NAMALWA (cell line): ENCODE data around the gene DUSP8.

Experiments used
- DNase-seq: peaks from one replicate; pipeline ENCODE4 v3.0.0-alpha.2; 2015; ENCODE audit warnings: low spot score

The DUSP8 gene

DNA sequence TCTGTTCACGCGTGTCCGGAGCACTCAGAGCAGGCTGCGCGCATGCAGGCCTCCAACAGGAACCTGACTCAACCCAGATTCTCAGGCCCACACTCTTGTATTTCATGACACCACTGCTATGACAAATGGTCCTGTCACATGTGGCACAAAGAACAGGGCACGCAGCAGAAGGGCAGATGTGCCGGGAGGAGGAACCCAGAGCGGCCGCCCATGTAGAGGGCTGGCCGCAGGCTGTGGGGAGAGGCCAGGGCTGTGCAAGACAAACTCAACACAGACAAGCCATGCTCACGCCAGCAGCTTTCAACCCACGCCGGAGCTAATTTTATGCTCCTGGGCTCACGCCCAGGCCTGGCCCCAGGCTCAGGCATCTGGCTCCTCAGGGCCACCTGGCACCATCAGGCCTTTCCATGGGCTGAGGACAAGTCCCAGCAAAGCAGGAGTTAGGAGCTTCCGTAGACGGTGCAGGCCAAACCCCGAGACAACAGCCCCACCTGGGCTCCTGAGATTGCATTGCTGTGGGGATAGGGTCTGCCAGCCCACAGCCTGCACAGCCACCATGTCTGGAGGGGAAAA, 40.0 kb downstream of the DUSP8 start:
- no peak for DNase-seq

DNA sequence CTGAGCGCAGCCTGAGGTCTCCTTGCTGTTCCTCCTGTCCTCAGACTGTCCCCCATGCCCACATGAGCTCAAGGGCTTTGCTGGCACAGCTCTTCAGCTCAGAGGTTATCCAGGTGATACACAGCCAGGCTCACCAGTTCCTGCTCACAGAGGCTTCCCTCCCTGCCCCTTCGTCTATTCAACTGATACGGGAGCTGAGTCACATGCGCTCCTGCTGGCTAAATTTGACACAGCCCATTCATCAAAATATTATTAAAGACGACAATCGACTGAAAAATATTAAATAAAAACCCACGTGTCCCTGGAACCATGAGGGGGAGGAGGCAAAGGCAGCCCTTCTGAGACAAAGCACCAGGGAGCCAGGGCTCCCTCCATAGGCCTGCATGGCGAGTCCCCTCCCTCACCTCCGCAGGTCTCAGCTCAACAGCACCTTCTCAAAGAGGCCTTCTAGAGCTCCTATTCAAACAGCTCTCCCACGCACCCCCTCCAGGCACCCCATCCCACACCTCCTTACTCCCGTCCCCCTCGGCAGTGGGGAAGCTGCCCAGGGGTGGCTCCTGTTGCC, 40.5 kb downstream of the DUSP8 start:
- DNase-seq: no peak

DNA sequence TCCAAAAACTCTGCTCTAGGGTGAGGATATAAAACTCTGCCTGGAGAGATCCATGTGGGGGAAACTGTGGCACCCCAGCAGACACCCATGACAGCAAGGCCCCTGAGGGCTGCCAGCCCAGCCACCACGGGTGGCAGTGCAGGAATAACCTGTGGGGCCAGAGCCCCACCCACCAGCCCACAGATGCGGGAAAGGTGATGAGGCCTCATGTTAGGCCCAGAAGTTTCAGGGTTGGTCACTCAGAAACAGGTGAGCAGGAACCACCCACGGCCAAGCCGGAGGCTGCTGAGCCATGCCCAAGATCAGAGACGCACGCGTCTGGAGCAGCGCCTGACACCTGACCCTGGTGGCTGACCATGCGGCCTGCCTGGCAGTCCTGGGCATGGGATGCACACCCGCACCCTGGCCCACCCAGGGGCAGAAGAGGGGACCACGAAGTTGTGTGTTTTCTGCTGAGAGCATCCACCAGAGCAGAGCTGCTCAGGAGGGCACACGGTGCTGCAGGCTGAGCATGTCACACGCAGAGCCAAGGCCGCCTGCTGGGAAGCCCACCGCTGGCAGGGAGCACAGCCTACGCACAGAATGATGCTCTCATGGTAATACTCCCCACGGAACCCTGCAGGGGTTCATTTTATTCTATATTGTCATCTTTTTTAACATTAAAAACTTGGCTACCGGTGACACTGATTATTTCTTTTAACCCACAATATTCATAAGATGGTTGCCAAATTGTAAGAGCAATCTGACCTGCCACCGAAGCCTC, 41.2 kb downstream of the DUSP8 start:
- DNase-seq: no peak

DNA sequence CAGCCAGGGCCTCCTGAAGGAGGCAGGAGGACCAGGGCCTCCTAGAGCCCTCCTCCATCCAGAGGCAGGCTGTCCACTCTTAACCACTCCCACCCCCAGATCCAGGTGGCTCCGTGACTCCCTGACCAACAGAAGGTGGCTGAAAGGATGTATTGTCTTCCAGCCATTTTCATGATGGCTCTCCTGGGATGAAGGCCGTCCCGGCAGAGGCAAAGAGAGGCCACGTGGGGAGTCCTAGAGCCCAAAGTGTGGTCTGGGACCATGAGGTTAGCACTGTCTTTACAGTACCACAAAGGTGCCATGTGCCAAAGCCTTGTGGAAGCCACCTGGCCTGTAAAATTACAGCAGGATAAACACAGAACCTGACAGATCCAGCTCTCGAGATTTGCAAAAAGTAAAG, 42.3 kb downstream of the DUSP8 start:
- DNase-seq: no peak

DNA sequence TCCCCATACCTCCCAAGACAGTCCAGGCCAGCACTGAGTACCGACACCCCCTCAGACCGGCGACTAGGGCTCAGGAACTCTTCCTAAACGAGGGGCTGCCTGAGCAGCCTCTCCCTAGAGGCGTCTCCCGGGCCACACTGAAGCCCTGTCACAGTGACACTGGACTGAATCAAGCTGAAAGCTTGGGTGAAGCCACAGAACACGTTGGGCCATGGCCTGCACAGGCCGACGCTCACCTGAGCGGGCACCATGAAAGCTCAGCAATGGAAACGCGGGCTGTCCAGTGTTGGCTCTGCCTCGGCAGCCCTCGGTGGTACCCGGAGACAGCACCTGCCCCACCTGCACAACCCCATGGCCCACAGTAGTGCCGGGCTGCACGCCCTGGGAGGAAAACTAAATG, 42.8 kb downstream of the DUSP8 start:
- DNase-seq: no peak

DNA sequence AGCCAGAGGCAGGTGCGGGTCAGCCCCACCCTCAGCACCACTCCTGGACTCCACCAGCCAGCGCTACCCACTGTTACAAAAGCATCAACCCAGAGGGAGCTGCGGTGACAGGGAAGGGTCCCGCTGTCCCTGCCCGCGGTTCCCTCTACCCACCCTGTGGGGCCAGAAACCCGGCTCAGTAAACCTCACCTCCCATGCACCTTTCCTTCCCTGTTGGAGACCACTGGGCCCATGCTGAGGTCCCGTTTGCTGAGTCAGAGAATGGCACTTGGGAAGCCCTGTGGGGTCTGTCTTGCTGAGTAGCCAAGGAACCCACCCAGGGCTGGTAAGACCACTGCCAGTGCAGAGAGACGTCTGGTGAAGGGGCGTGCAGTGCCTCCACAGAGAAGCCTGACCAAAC, 43.4 kb downstream of the DUSP8 start:
- no peak for DNase-seq

DNA sequence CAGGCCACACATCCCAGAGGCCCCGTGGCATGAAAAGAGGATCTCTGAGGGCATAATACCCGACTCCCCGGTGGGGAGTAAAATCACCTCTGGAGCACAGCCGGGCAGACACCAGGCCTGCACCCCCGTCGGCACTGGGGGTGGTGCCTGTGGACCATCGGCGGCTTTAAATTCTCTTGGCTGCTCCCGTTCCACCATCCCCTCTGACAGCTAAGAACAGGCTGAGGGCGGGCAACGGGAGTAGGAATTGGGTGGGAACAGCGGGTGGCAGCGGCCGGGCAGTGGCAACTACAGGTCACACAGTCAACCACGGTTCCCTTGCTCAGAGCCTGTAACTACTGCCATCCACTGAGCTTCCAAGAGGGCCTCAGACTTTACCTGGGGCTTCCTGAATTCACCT, 45.3 kb downstream of the DUSP8 start:
- no peak for DNase-seq

DNA sequence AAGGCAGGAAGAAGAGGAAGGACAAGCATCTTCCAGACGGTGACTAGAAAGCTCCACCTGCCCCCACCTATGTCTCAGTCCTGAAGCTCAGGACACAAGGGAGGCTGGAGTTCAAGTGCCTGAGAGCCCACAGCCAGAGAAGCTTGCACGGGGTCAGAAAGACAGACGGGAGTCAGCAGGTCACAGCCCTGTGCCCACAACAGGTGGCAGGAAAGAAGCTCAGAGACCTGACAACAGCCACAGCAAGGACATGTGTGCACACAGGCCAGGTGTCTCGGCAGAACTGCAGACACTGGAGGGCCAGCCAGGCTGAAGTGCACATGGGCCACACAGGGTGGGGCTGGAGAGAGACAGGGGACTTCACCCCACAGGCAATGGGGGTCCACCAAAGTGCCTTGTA, 48.3 kb downstream of the DUSP8 start:
- DNase-seq: peak; percentile 80

DNA sequence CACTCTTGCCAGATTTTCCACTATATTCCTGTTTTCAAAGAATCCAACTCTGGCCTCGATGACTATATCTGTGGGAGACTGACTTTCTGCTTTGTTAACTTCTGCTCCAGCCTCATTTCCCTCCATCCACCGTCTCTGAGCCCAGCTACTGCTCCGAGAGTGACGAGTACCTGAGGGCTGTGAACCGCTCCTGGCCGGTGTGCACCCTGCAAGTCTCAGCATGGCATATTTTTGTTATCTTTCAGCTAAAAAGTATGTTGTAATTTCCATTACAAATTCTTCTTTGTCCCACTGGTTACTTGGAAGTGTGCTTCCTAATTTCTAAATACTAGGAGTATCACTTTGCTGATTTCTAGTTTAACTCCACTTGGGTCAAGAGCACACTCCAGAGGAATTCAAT, 49.0 kb downstream of the DUSP8 start:
- no peak for DNase-seq

DNA sequence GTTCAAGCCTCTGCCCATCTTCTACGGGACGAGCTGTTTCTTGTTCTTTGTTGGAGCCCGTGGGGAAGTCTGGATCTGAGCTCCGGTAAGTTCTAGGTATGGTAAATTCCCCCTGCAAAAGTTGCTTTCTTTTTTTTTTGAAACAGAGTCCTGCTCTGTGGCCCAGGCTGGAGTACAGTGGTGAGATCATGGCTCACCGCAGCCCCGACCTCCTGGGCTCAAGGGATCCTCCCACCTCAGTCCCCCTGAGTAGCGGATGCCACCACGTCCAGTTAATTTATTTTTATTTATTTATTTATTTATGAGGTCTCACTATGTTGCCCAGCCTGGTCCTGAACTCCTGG, 50.0 kb downstream of the DUSP8 start:
- no peak for DNase-seq

DNA sequence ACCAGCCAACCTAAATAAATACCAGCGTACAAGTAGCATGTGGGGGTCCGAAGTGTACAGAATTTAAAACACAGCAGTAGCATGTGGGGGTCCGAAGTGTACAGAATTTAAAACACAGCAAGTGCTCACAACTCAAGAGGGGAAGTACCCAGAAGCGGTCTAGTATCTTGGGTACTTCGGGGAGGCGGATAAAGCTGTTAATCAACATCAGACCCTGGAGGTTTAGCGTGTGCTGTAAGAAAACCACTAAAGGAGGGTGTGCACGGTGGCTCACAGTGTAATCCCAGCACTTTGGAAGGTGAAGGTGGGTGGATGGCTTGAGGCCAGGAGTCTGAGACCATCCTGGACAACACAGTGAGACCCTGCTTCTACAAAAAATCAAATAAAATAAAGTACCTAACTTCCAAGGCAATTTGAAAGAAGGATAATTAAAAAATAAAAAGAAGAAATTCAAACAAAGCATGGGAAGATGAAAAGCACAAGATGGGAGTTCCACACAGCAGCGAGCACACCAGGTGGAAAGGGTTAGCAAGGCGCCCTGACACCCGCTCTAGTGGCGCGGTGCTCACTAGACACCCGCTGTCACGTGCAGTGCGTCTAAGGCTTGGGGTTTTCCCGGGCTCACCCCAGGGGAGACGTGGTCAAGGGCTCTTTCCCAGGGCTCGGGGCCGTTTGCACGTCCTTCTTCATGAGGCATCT, 50.5 kb downstream of the DUSP8 start:
- peak; percentile 75 for DNase-seq

DNA sequence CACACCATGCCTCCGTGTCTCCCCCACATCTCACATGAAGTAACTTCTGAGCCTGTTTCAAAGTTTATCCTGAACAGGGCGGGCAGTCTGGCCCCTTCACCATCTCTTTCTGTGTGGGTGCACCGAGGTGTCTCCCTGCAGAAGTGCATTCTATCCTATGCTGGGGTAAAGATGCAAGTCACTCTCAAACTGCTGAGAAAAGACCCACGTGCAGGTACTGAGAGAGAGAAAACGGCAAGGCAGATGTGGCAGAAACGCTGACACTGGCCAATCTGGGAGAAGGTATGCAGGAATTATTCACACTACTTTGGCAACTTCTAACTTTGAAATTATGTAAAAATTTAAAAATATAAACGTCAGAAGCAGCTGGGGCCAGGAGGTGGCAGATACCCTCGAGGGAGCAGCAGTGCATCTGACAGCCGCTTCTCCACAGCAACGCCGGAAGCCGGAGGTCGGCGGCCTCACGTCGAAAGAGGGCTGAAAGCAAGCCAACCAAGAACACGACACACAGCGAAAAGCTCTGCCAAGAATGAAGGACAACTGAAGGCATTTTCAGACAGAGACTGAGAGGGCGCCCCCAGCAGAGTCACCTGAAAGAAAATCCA, 51.3 kb downstream of the DUSP8 start:
- DNase-seq: peak; percentile 63

DNA sequence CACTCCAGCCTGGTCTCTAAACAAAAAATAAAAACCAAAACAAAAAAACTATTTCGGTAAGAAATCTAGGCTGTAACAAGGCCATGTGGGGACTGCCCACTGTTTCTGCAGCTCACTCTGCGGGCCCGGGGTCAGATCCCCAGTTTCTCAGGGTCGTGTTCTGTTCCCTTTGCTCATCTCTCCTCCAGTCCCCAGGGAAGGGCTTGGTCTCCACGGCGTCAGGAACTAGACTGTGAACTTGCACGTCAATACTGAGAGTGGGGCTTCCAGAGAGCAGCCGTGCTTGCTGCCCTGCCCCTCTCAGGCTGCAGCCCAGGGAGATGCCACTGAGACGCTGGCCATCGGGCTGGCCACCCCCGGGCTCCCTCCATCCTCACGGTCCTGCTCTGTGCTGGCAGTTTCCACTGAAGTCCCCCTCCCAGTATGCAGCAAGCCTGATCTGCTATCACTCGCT, 51.8 kb downstream of the DUSP8 start:
- no peak for DNase-seq

DNA sequence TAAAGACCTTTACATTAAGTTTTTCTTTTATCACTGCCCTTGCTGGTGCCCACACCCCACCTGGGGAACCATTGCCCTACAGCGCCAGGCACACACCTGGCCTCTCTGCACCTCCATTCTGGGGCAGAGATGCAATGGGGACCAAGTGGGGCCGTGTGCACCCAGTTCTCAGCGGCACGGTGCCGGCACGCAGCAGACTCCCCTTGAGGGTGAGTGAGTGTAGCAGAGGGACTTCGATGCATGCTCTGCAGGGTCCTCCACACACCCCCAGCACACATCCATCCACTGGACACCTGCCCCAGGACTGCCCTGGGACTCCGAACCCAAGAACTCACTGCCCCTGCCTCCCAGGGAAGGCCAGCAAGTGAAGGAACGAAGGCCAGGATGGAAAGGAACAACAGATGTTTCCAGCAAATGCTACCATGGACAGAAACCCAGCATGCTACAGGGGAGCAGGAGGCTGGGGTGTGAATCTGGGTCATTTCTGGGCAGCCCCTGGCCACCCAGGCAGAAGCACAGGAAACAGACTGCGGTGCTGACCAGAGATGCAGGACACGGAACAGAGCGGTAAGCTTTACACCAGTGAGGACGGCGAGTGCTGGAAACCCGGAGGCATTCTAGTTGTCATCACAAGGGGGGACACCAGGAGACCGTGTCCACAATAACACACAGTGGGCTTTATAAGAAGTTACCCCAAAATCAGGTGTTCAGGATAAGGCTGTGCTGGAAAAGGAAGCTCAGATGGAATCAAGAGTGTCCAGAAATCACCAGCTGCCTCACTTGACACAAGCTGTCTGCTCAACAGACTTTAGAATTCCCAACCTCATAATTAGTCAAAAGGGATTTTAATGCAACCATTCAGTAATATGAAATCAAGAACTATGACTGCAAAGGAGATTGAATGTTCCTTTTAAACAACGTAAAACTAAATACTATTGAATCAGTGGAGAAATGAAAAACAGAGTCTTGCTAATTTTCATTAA, 52.8 kb downstream of the DUSP8 start:
- no peak for DNase-seq

DNA sequence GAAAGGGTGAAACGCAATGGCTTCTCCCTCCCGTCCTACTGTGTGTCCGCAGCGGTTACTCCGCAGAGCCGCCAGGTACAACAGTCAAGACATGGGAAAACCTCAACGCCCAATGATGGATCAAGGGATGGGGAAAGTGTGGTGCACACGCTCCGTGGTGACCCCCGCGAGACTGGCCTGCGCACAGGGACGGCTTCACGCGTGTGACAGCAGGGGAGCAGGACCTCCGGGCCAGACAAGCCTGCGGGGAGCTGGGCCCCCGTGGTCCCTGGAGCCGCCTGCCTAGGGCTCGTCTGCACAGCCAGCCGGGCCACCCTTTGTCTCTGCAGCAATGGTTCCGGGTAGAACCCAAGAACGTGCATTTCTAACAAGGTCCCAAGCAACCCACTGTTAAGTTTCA, 53.8 kb downstream of the DUSP8 start:
- DNase-seq: no peak

DNA sequence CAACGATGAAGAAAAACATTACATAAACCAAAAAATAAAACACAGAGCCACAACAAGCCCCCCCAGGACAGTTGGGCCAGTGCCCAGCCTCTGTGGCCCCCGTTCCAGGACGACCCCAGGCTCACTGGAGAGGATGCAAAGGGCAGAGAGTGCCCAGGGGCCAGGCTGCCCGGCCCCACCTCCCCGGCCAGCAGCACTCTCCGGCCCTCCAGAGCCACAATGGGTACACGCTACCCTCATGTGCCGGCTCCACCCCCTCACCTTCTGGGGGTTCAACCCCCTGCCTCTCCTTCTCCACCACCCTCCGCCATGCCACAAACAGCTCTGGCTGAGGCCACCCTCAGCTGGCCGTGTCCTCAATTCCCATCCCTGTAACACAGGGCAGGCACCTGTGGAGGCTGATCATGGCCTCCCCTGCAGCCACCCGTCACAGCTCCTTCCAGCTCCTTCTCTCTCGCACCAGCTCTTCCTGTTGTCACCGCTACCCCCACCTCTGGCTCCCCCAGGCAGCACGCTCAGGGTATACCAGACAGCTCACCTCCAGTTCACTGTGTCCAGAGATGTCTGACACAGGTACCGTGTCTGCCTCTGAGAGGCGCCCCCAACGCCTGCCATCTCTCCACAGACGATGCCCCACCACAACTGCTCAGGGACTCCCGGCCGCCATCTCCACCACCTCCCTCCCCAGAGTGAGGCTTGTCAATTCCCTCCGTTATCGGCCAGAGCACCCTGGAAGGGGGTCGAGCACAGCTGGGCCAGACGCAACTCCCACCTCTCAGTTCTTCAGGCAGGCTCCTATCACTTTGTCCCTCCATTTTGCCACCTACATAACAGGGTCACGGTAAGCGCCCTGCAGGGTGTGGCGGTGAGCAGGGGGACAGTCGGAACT, 54.7 kb downstream of the DUSP8 start:
- no peak for DNase-seq

DNA sequence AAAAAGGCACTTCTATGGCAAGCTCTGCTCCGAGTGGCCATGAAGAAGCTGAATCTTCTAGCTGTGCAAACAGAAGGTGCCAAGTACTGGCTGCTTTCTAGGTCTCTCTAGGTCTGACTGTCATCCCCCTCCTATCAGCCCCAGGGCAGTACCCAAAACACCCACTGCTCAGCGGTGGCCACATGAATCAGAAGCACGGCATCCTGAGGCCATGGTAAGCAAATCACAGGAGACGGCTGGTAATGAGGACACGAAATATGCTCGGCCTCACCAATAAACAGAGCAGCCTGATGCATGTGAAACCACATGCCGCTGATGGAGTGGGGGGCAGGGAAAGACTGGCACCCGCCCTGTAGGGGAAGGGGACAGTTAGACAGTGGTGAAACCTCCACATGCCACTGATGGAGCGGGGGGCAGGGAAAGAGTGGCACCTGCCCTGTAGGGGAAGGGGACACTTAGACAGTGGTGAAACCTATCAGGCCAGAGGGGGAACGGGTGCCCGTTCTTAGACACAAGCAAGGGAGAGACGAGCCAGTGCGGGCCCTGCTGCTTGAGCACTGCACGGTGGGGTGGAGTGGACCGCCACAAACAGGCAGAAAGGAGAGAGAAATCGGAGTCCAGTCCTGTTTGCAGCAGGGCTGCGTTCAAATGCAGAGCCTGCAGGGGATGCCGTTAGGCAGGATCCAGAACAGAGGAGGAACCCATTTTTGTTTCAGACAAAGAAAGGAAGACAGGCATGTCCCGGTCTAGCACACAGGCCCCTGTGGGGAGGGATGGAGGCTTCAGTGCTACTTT, 55.6 kb downstream of the DUSP8 start:
- no peak for DNase-seq

DNA sequence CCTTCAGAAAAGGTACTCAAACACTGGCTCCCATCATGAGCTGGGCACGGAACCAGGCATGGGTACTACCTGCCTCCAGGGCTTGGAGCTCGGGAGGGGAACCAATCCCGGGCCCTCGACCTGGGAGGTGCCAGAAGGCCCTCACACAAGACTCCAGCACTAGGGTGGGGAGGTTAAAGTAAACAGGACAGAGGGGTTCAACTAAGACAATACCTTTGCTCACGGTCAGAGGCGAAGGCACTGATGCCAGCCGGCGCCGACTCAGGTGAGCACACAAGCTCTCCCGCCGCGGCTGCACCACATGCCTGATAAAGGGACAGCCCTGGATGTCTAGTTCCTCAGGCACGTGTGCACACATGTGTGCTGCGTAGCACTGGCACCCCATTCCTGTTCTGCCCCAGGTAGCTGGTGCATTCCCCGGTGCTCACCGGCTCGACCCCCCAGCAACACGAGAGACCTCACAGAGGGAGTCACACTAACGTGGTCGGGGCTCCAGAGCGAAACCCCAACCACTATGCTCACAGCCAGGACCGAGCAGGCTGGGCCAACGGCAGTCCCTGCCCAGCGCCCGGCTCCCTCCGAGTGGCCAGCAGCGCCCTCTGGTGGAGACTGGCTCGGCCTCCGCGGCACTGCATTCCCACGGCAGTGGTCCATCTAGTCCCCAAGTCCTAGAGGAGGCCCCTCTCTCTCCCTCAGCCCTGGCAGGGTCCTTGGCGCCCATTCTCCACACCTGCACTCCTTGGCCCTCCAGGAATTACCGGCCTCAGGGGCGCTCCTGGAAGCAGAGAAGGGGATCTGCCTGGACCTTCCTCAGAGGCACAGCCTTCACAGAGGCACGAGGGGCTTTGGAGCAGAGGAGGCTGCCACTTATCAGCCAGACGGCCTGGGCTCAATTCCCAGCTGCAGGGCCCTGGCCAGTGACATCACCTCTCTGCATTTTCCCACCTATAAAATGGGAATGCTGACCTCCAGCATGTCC, 56.7 kb downstream of the DUSP8 start:
- DNase-seq: peak; percentile 67
